ENCODE measurements around the gene KHDRBS2. TPM values are rescaled to one million over a fixed set of nuclear protein-coding genes. Genes with fewer than 3 reads are reported as not detected.

Gene KHDRBS2
- total and polyA plus RNA-seq, 2 experiments from 2014 or later: 5.4 to 11.7 TPM

DNA sequence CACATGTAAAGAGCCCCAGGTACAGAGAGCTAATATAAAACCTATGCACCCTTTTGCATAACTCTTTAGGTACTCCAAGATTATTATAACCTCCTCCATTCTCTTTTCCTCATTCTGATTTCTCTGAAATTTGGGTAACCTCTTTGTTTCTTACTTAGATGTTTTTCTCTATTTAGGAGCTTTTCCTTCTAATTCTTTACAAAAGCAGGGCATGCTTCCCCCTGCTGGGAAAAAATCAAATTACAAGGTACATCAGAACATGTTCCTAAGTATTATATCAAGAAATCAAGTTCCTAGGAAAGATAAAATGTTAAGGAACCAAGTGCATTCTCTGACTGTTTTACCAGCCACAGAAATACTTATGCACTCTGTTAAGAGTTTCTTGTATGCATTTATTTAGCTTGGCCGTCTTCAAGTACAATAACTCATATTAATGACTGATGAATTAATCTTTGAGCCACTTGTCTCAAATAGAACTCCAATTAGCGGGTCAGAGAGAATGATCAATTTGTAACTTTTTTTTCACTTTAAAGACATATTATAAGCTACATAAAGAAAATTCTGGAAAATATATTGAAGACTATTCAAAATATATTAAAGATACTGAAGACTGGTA, 2.1 kb downstream of the KHDRBS2 start:
- H3K79me2 ChIP-seq (replicated peaks; ENCODE audit: insufficient read depth): peaks cover 18% of the 10 kb centered on the region
- no peak overlapping the region for H3K27ac ChIP-seq (ENCODE audit: low read depth)
- no peaks in the 10 kb centered on the region for H3K9me2 ChIP-seq (ENCODE audit: insufficient read depth)
- peak overlapping the region; percentile 65 for H3K4me3 ChIP-seq
- TF ChIP-seq, protein P1, sequence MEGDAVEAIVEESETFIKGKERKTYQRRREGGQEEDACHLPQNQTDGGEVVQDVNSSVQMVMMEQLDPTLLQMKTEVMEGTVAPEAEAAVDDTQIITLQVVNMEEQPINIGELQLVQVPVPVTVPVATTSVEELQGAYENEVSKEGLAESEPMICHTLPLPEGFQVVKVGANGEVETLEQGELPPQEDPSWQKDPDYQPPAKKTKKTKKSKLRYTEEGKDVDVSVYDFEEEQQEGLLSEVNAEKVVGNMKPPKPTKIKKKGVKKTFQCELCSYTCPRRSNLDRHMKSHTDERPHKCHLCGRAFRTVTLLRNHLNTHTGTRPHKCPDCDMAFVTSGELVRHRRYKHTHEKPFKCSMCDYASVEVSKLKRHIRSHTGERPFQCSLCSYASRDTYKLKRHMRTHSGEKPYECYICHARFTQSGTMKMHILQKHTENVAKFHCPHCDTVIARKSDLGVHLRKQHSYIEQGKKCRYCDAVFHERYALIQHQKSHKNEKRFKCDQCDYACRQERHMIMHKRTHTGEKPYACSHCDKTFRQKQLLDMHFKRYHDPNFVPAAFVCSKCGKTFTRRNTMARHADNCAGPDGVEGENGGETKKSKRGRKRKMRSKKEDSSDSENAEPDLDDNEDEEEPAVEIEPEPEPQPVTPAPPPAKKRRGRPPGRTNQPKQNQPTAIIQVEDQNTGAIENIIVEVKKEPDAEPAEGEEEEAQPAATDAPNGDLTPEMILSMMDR (conservative IDR thresholded peaks at IDR 0.05; ENCODE audit: low read depth in 2 of 2): peak in 1 of 2 experiments; percentile 80; a peak in 3 of 4 replicates
- no peak for TF ChIP-seq EZH2 (IDR thresholded peaks at IDR 0.05; ENCODE audit: low read depth, unreplicated experiment)
- TF ChIP-seq, protein P2, sequence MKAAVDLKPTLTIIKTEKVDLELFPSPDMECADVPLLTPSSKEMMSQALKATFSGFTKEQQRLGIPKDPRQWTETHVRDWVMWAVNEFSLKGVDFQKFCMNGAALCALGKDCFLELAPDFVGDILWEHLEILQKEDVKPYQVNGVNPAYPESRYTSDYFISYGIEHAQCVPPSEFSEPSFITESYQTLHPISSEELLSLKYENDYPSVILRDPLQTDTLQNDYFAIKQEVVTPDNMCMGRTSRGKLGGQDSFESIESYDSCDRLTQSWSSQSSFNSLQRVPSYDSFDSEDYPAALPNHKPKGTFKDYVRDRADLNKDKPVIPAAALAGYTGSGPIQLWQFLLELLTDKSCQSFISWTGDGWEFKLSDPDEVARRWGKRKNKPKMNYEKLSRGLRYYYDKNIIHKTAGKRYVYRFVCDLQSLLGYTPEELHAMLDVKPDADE (IDR thresholded peaks at IDR 0.05): no peak
- H2AFZ ChIP-seq: no peak overlapping the region
- Mint-ChIP-seq H3K27ac (no peak overlapping the region), H3K27me3 (ENCODE audit: insufficient read depth, low read depth, poor library complexity) (peaks cover 1% of the 10 kb centered on the region), H3K36me3 (ENCODE audit: low read depth) (no peaks in the 10 kb centered on the region), H3K4me3 (peak overlapping the region; percentile 46; the same call in 2 of the 3 replicates), H3K9me3 (no peaks in the 10 kb centered on the region; the same call in 2 of the 3 replicates), H3K4me1 (peaks cover 11% of the 10 kb centered on the region; the same call in 2 of the 3 replicates)
- DNase-seq (ENCODE audit: low spot score) (peak; percentile 60), ATAC-seq (no peak)
- no peaks in the 10 kb centered on the region for H3K36me3 ChIP-seq (ENCODE audit: insufficient read depth)
- H4K20me1 ChIP-seq (replicated peaks; ENCODE audit: insufficient read depth): no peaks in the 10 kb centered on the region
- H3F3A ChIP-seq (replicated peaks; ENCODE audit: low read depth): no peaks in the 10 kb centered on the region
- peaks cover 9% of the 10 kb centered on the region for H3K27me3 ChIP-seq (ENCODE audit: insufficient read depth)
- H3K4me1 ChIP-seq (ENCODE audit: insufficient read depth): no peaks in the 10 kb centered on the region
- peak overlapping the region; percentile 69 for H3K4me2 ChIP-seq

DNA sequence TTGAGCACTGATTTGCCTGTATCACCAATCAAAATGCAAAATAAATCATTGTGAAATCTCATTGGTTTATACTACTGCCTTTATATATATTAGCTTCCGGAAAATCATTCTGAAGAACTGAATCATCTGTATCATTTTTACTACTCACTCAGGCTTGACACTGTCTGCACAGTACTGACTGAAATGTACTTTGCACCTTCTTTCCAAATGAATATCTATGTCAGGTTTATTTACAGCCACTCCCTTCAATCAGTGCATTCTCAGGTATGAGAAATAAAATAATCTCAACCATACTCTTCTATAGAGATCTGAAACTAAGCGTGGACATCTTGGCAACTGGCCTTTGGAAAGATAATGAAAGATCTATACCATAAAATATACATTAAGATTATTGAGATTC, 2.7 kb downstream of the KHDRBS2 start:
- no peaks in the 10 kb centered on the region for H3K4me1 ChIP-seq (ENCODE audit: insufficient read depth)
- no peaks in the 10 kb centered on the region for H3K36me3 Mint-ChIP-seq (ENCODE audit: low read depth)
- no peak overlapping the region for H3K27ac ChIP-seq (ENCODE audit: low read depth)
- no peaks in the 10 kb centered on the region for H3K9me2 ChIP-seq (ENCODE audit: insufficient read depth)
- H2AFZ ChIP-seq: no peak overlapping the region
- no peak for DNase-seq (ENCODE audit: low spot score)
- TF ChIP-seq, protein P1 (conservative IDR thresholded peaks at IDR 0.05; ENCODE audit: low read depth in 2 of 2): no peak
- peaks cover 11% of the 10 kb centered on the region; the same call in 2 of the 3 replicates for H3K4me1 Mint-ChIP-seq
- no peaks in the 10 kb centered on the region for H4K20me1 ChIP-seq (replicated peaks; ENCODE audit: insufficient read depth)
- no peak overlapping the region for H3K4me3 ChIP-seq
- ATAC-seq: no peak
- no peaks in the 10 kb centered on the region; the same call in 2 of the 3 replicates for H3K9me3 Mint-ChIP-seq
- H3K27me3 ChIP-seq (ENCODE audit: insufficient read depth): peaks cover 9% of the 10 kb centered on the region
- H3K36me3 ChIP-seq (ENCODE audit: insufficient read depth): no peaks in the 10 kb centered on the region
- no peak overlapping the region for H3K4me3 Mint-ChIP-seq
- H3K27ac Mint-ChIP-seq: no peak overlapping the region
- peaks cover 1% of the 10 kb centered on the region for H3K27me3 Mint-ChIP-seq (ENCODE audit: insufficient read depth, low read depth, poor library complexity)
- H3K4me2 ChIP-seq: peak overlapping the region; percentile 1; the same call in 1 of the 2 replicates
- peaks cover 18% of the 10 kb centered on the region for H3K79me2 ChIP-seq (replicated peaks; ENCODE audit: insufficient read depth)
- H3F3A ChIP-seq (replicated peaks; ENCODE audit: low read depth): no peaks in the 10 kb centered on the region

All from GM23338 (cell line).